Measurements from ENCODE around the gene PAX4. TPM values are rescaled to one million over a fixed set of nuclear protein-coding genes. Genes with fewer than 3 reads are reported as not detected.

The PAX4 gene
- total RNA-seq, 1 experiment from 2014 or later: not detected

DNA sequence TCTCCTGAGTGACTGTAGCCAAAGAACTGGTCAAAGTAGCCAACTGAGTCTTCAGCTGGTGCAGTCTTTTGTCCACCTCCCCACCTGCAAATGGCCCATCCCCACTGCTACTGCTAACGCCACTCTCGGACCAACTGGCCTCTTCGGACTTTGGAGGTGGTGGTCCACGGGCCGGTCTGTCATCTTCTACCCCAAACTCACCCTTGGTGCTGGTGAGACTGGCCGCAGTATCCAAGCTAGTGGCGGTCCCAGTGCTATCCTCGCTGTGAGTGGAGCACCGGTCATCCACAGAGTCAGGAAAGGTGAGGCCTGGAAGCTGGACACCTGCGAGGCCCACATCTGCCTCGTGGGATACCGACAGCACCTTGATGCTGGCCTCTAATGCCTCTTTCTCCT, 33.3 kb downstream of the PAX4 start:
- H3K36me3 Mint-ChIP-seq (ENCODE audit: insufficient read depth in 1 of 3, low read depth in 3 of 3): peaks cover 14 to 34% (median 18%) of the 10 kb centered on the region in 3 experiments
- peaks cover 18% of the 10 kb centered on the region for H3K23me2 ChIP-seq (ENCODE audit: insufficient read length, low read depth, low read length, poor library complexity, severe bottlenecking)
- H4K20me1 ChIP-seq (ENCODE audit: control insufficient read depth, insufficient read depth, insufficient read length): no peaks in the 10 kb centered on the region
- H3K27ac ChIP-seq (ENCODE audit: insufficient read length, low read depth, low read length): no peak overlapping the region
- H3K9me3 ChIP-seq (ENCODE audit: control insufficient read depth, low read depth, low read length): no peaks in the 10 kb centered on the region
- H2BK20ac ChIP-seq (ENCODE audit: low read depth, low read length, poor library complexity, severe bottlenecking): no peak overlapping the region
- H3K27ac Mint-ChIP-seq: peak overlapping the region in 2 of 3 experiments; percentile 74 to 95; a peak in 2 of 7 replicates
- H3K4me1 Mint-ChIP-seq: peaks cover 18 to 30% of the 10 kb centered on the region in 2 experiments
- H3K14ac ChIP-seq (ENCODE audit: insufficient read depth, low read length): no peak overlapping the region
- H3K23ac ChIP-seq (ENCODE audit: insufficient read length, low read depth, low read length): no peak overlapping the region
- no peak overlapping the region for H4K5ac ChIP-seq (ENCODE audit: insufficient read length, low read depth, low read length)
- no peak overlapping the region for H4K91ac ChIP-seq (ENCODE audit: insufficient read length, low read depth, low read length)
- no peak overlapping the region for H2BK15ac ChIP-seq (ENCODE audit: low read depth, low read length)
- H3K9ac ChIP-seq (ENCODE audit: extremely low read depth, insufficient read length, low read length): peak overlapping the region; percentile 53
- WGBS (ENCODE audit: extremely low coverage, insufficient read length, low lambda C conversion rate): no CpG with 5 or more reads among the region's 12 CpGs
- no peak overlapping the region for H2BK5ac ChIP-seq (ENCODE audit: insufficient read length, low read length)
- H3K18ac ChIP-seq (ENCODE audit: insufficient read length, low read depth, low read length): no peak overlapping the region
- DNase-seq: no peak
- H3K4me1 ChIP-seq (ENCODE audit: insufficient read depth, low read length): peaks cover 2% of the 10 kb centered on the region; the same call in 1 of the 2 replicates
- H4K8ac ChIP-seq (replicated peaks; ENCODE audit: insufficient read length, low read depth, low read length): no peak overlapping the region
- H2BK120ac ChIP-seq (ENCODE audit: low read depth, low read length, poor library complexity, severe bottlenecking): no peak overlapping the region
- H2BK12ac ChIP-seq (ENCODE audit: insufficient read length, low read depth, low read length): no peak overlapping the region
- H3K79me1 ChIP-seq (ENCODE audit: insufficient read depth, low read depth, low read length, poor library complexity, severe bottlenecking): peaks cover 6% of the 10 kb centered on the region
- H3K27me3 ChIP-seq (ENCODE audit: insufficient read depth, low read length): peaks cover 7% of the 10 kb centered on the region; the same call in 1 of the 2 replicates
- TF ChIP-seq, protein P1, sequence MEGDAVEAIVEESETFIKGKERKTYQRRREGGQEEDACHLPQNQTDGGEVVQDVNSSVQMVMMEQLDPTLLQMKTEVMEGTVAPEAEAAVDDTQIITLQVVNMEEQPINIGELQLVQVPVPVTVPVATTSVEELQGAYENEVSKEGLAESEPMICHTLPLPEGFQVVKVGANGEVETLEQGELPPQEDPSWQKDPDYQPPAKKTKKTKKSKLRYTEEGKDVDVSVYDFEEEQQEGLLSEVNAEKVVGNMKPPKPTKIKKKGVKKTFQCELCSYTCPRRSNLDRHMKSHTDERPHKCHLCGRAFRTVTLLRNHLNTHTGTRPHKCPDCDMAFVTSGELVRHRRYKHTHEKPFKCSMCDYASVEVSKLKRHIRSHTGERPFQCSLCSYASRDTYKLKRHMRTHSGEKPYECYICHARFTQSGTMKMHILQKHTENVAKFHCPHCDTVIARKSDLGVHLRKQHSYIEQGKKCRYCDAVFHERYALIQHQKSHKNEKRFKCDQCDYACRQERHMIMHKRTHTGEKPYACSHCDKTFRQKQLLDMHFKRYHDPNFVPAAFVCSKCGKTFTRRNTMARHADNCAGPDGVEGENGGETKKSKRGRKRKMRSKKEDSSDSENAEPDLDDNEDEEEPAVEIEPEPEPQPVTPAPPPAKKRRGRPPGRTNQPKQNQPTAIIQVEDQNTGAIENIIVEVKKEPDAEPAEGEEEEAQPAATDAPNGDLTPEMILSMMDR (conservative IDR thresholded peaks at IDR 0.05): no peak
- no peak overlapping the region for H3K4ac ChIP-seq (ENCODE audit: low read depth, low read length)
- peaks cover 24% of the 10 kb centered on the region for H3K27me3 Mint-ChIP-seq (ENCODE audit: low read depth)
- H3K56ac ChIP-seq (ENCODE audit: insufficient read length, low read depth, low read length): no peak overlapping the region
- H2AK5ac ChIP-seq (ENCODE audit: insufficient read length, low read length): no peak overlapping the region
- H3T11ph ChIP-seq (ENCODE audit: low read length): no peak overlapping the region
- H3K4me2 ChIP-seq (ENCODE audit: insufficient read depth, insufficient read length, low read length): peak overlapping the region; percentile 82
- H2AFZ ChIP-seq (ENCODE audit: low read length): no peak overlapping the region
- peak overlapping the region; percentile 91 to 95 for H3K4me3 Mint-ChIP-seq
- H3K9me3 Mint-ChIP-seq: no peaks in the 10 kb centered on the region
- no peaks in the 10 kb centered on the region for H3K79me2 ChIP-seq (ENCODE audit: insufficient read depth, low read length)
